HepG2 (cell line): Measurements from ENCODE around the gene RERE. TPM values are rescaled to one million over a fixed set of nuclear protein-coding genes. Genes with fewer than 3 reads are reported as not detected.

Experiments
- ATAC-seq: fragments of 200-7000 bp; cut with Tn5 transposase; 3 replicates; pipeline ENCODE4 v1.9.1; 2020; ENCODE audit warnings: mild to moderate bottlenecking, moderate library complexity
- BruUV-seq: library from RNA; stranded (reverse); fragments of 400-500 nt; replicated peaks from 2 replicates; lab custom pipeline; 2021; lab: Mats Ljungman, UMichigan
- CTCF ChIA-PET: fragments of 300-600 bp; formaldehyde crosslinking; extraction: SDS; loops from one replicate; lab custom pipeline; 2021; ENCODE audit warnings: low total read pairs, inconsistent platforms, low intra/inter-chr PET ratio; lab: Yijun Ruan, JAX
- POLR2A ChIA-PET: fragments of 350-600 bp; sonication (Branson Sonifier 250); formaldehyde crosslinking; loops from one replicate; lab custom pipeline; 2020; ENCODE audit warnings: antibody characterized with exemption, inconsistent platforms; lab: Yijun Ruan, JAX
- DNase-seq: peaks from one replicate; pipeline ENCODE4 v3.0.0-alpha.2; 2015; ENCODE audit warnings: low spot score
- FAIRE-seq: peaks from 3 replicates; lab custom pipeline; 2011; peaks lifted over from hg19 to GRCh38; lab: Jason Lieb, UNC
- H2AFZ ChIP-seq: one replicate; pipeline ENCODE4 v1.6.1; 2011; ENCODE audit warnings: low read length, inconsistent platforms
- H3K27ac ChIP-seq: fragments of 300-600 bp; 3 replicates; pipeline ENCODE4 v1.8.0; 2011; ENCODE audit warnings: mixed run types, mild to moderate bottlenecking, mixed read lengths, low read length, inconsistent platforms; ENCODE audit not compliant: insufficient read depth; ENCODE audit errors: extremely low read length
- H3K27me3 ChIP-seq, 2 experiments: fragments of 200-600 bp in 1 of 2; 2 replicates in 1 of 2; 3 replicates in 1 of 2; pipeline versions ENCODE4 v1.6.0 to v1.8.0; 2011; ENCODE audit warnings: low read length in 2 of 2, mild to moderate bottlenecking in 2 of 2, moderate library complexity in 2 of 2, inconsistent platforms in 1 of 2; ENCODE audit not compliant: insufficient read depth in 2 of 2, control insufficient read depth in 1 of 2
- H3K36me3 ChIP-seq, 2 experiments: fragments of 200-600 bp in 1 of 2; replicated peaks in 1 of 2; 2 replicates in 1 of 2; 3 replicates in 1 of 2; pipeline versions ENCODE4 v1.5.1 to v1.8.0; 2011; ENCODE audit warnings: low read length in 2 of 2, inconsistent platforms in 1 of 2; ENCODE audit not compliant: insufficient read depth in 2 of 2, control insufficient read depth in 1 of 2
- H3K4me1 ChIP-seq: 2 replicates; pipeline ENCODE4 v1.5.1; 2012; ENCODE audit warnings: low read length, inconsistent platforms; ENCODE audit not compliant: insufficient read depth
- H3K4me2 ChIP-seq: 2 replicates; pipeline ENCODE4 v1.6.0; 2011; ENCODE audit warnings: low read depth, low read length, inconsistent platforms
- H3K4me3 ChIP-seq, 3 experiments: fragments of 200-600 bp in 1 of 3; sonication (generic), shearing (Covaris generic) in 1 of 3; replicated peaks in 1 of 3; 2 replicates each; pipeline ENCODE4 v1.5.1; 2011 to 2016; ENCODE audit warnings: low read length in 3 of 3, inconsistent platforms in 2 of 3, low read depth in 2 of 3, mild to moderate bottlenecking in 2 of 3, control low read depth in 1 of 3, mixed read lengths in 1 of 3; ENCODE audit not compliant: insufficient read depth in 1 of 3
- H3K79me2 ChIP-seq: one replicate; pipeline ENCODE4 v1.6.1; 2011; ENCODE audit warnings: low read length, inconsistent platforms; ENCODE audit not compliant: insufficient read depth
- H3K9ac ChIP-seq: 2 replicates; pipeline ENCODE4 v1.6.0; 2011; ENCODE audit warnings: mild to moderate bottlenecking, low read depth, low read length, inconsistent platforms; ENCODE audit not compliant: insufficient read depth
- H3K9me3 ChIP-seq: 2 replicates; pipeline ENCODE4 v1.5.1; 2012; ENCODE audit warnings: mild to moderate bottlenecking, low read length
- H4K20me1 ChIP-seq: 2 replicates; pipeline ENCODE4 v1.6.0; 2011; ENCODE audit warnings: inconsistent platforms, mild to moderate bottlenecking, low read length, moderate library complexity; ENCODE audit not compliant: insufficient read depth
- CEBPG ChIP-seq: IDR thresholded peaks from 2 replicates; pipeline ENCODE4 v1.6.1; 2016
- CHCHD3 ChIP-seq: sonication (generic); formaldehyde crosslinking; IDR thresholded peaks from 2 replicates; pipeline ENCODE4 v1.8.0; 2022; ENCODE audit warnings: mild to moderate bottlenecking, missing genetic modification reagents, moderate library complexity
- CREB1 ChIP-seq, 2 experiments: fragments of 450-650 bp in 1 of 2; IDR thresholded peaks; 2 replicates each; pipeline ENCODE4 v1.6.1; 2016 to 2017; ENCODE audit warnings: control low read depth in 1 of 2, mild to moderate bottlenecking in 1 of 2, missing compliant biosample characterization in 1 of 2, missing genetic modification characterization in 1 of 2
- EP300 ChIP-seq, 3 experiments: sonication (generic) in 1 of 3; formaldehyde crosslinking in 1 of 3; IDR thresholded peaks; 2 replicates each; pipeline versions ENCODE4 v1.5.1 to v1.6.1; 2011 to 2020; ENCODE audit warnings: low read depth in 2 of 3, low read length in 2 of 3, borderline replicate concordance in 1 of 3, improper control_type of control experiment in 1 of 3, mild to moderate bottlenecking in 1 of 3, missing genetic modification reagents in 1 of 3, moderate library complexity in 1 of 3
- GATAD2A ChIP-seq: IDR thresholded peaks from 2 replicates; pipeline ENCODE4 v1.6.1; 2016
- HBP1 ChIP-seq: IDR thresholded peaks from 2 replicates; pipeline ENCODE4 v1.6.1; 2016; ENCODE audit warnings: low read depth, control low read depth
- PATZ1 ChIP-seq: sonication (generic); formaldehyde crosslinking; IDR thresholded peaks from 2 replicates; pipeline ENCODE4 v1.4.0; 2020; ENCODE audit warnings: missing genetic modification reagents
- SKIL ChIP-seq: sonication (generic); formaldehyde crosslinking; IDR thresholded peaks from 2 replicates; pipeline ENCODE4 v1.8.0; 2022; ENCODE audit warnings: missing genetic modification reagents, mild to moderate bottlenecking, moderate library complexity, borderline replicate concordance
- SMAD3 ChIP-seq: sonication (generic); formaldehyde crosslinking; IDR thresholded peaks from 2 replicates; pipeline ENCODE4 v1.4.0; 2020; ENCODE audit warnings: missing genetic modification reagents
- SMARCC2 ChIP-seq: fragments of 450-650 bp; IDR thresholded peaks from 2 replicates; pipeline ENCODE4 v1.6.1; 2017; ENCODE audit warnings: antibody characterized with exemption, mild to moderate bottlenecking
- TARDBP ChIP-seq: sonication (generic); formaldehyde crosslinking; IDR thresholded peaks from 2 replicates; pipeline ENCODE4 v1.8.0; 2022; ENCODE audit warnings: mild to moderate bottlenecking, missing genetic modification reagents
- ZFX ChIP-seq: sonication (generic); formaldehyde crosslinking; IDR thresholded peaks from 2 replicates; pipeline ENCODE4 v1.4.0; 2020; ENCODE audit warnings: mild to moderate bottlenecking, low read depth, missing genetic modification reagents, moderate library complexity
- ZNF513 ChIP-seq: sonication (generic); formaldehyde crosslinking; conservative IDR thresholded peaks from 2 replicates; pipeline ENCODE4 v1.5.0; 2020; ENCODE audit warnings: missing genetic modification reagents
- WGBS: methylation state at CpG from one replicate; pipeline ENCODE4 v1.1.6; 2017; ENCODE audit warnings: low lambda C conversion rate; 5-methylcytosine and 5-hydroxymethylcytosine counted together
- in situ Hi-C: cut with HindIII; loops from 2 replicates; pipeline ENCODE4 v1.10.0; 2017; ENCODE audit warnings: low pct_unique_long_range_greater_than_20kb; ENCODE audit not compliant: extremely low pct_ligation_motif_present
- intact Hi-C: fragments of 100-400 bp; cut with micrococcal nuclease; formaldehyde crosslinking; loops from one replicate; pipeline ENCODE4 v1.10.0; 2022; ENCODE audit not compliant: unreplicated experiment
- polyA plus RNA-seq, 8 experiments: library from polyadenylated mRNA; depleted of rRNA in 3 of 8; stranded (reverse) in 7 of 8; unstranded in 1 of 8; fragments of >200 nt; fragmentation: Illumina TruSeq in 4 of 8; extraction: Trizol in 4 of 8; gene quantifications; 2 replicates each; pipeline versions ENCODE4 v1.2.1 to v1.2.3, GENCODE V29; 2011 to 2016; ENCODE audit warnings: low read depth in 4 of 8, missing spikeins in 1 of 8, mixed read lengths in 1 of 8; ENCODE audit not compliant: insufficient read depth in 1 of 8
- total RNA-seq, 5 experiments: library from RNA; depleted of rRNA; stranded (reverse); fragments of >200 nt; fragmentation: Illumina TruSeq; extraction: Trizol; gene quantifications; 2 replicates each; pipeline ENCODE4 v1.2.3, GENCODE V29; 2016; ENCODE audit warnings: low read depth in 1 of 5
- TF ChIP-seq, protein P1 (sequence below): IDR thresholded peaks from 2 replicates; pipeline ENCODE4 v1.6.1; 2016; ENCODE audit warnings: control low read depth

The RERE gene
- total and polyA plus RNA-seq, 2 of the 13 experiments (the other 11 are each of a cell fraction or from before 2014, with no cell fraction given), result 18.3 to 21.9 TPM

GRCh38 chr1:8571200-8571984 lies 246.0 kb downstream of the RERE start:
- peak; percentile 88 for ATAC-seq
- H3K79me2 ChIP-seq, result peaks cover 73% of the 10 kb centered on the region
- peaks cover 3% of the 10 kb centered on the region for H4K20me1 ChIP-seq
- H3K27me3 ChIP-seq, result no peaks in the 10 kb centered on the region
- POLR2A ChIA-PET, result no interaction called here
- WGBS, result 30% methylated on average over 5 of the region's 5 CpGs
- H2AFZ ChIP-seq, result no peak overlapping the region
- peak overlapping the region; percentile 55 for H3K4me2 ChIP-seq
- H3K4me1 ChIP-seq, result peaks cover 94% of the 10 kb centered on the region
- DNase-seq, result peak; percentile 88
- peaks cover 0 to 2% of the 10 kb centered on the region in 2 experiments; a peak in 2 of 5 replicates for H3K36me3 ChIP-seq
- peak overlapping the region; percentile 73 for H3K27ac ChIP-seq
- intact Hi-C loops (no loop called here), in situ Hi-C loops (loop anchor here (25.0 kb wide), 1 partner anchor 266 kb away; no protein-coding TSS in a partner anchor)
- BruUV-seq, result no TSS peak
- H3K4me3 ChIP-seq, result peak overlapping the region in 1 of 3 experiments; percentile 24; a peak in 1 of 6 replicates
- H3K9me3 ChIP-seq, result no peaks in the 10 kb centered on the region
- peak; percentile 47 for FAIRE-seq
- CTCF ChIA-PET, result no interaction called here
- H3K9ac ChIP-seq, result peak overlapping the region; percentile 32
- TF ChIP-seq CHCHD3 (no peak), CREB1 (IDR thresholded peaks at IDR 0.05) (no peak), CREB1 (CRISPR knock-in tag; IDR thresholded peaks at IDR 0.05) (peak; percentile 59; the same call in 1 of the 2 replicates), SMARCC2 (no peak), HBP1 (no peak), CEBPG (CRISPR knock-in tag) (peak; percentile 41), SMAD3 (CRISPR knock-in tag) (peak; percentile 50; the same call in 1 of the 2 replicates), SKIL (CRISPR knock-in tag) (peak; percentile 82; the same call in 1 of the 2 replicates), PATZ1 (0 out of 2 replicates have a peak, but pooled peaks have one; percentile 16), TARDBP (CRISPR knock-in tag) (peak; percentile 36; the same call in 1 of the 2 replicates), GATAD2A (CRISPR knock-in tag) (peak; percentile 77), EP300 (IDR thresholded peaks at IDR 0.05; ENCODE audit: low read depth in 2 of 2, low read length in 2 of 2) (peak in 1 of 2 experiments; percentile 89; a peak in 2 of 4 replicates), EP300 (CRISPR knock-in tag; IDR thresholded peaks at IDR 0.05; ENCODE audit: borderline replicate concordance) (peak; percentile 68; the same call in 1 of the 2 replicates), ZNF513 (no peak), ZFX (CRISPR knock-in tag) (0 out of 2 replicates have a peak, but pooled peaks have one; percentile 24)
- TF ChIP-seq, protein P1, sequence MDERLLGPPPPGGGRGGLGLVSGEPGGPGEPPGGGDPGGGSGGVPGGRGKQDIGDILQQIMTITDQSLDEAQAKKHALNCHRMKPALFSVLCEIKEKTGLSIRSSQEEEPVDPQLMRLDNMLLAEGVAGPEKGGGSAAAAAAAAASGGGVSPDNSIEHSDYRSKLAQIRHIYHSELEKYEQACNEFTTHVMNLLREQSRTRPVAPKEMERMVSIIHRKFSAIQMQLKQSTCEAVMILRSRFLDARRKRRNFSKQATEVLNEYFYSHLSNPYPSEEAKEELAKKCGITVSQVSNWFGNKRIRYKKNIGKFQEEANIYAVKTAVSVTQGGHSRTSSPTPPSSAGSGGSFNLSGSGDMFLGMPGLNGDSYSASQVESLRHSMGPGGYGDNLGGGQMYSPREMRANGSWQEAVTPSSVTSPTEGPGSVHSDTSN (CRISPR knock-in tag), result no peak
